IPS-NIHi7 (cell line): ENCODE measurements around the gene ARX.
A peak's percentile ranks its signal among the peaks of the same experiment; 100 is the strongest.

ENCODE experiments used
- DNase-seq: peaks from one replicate; pipeline ENCODE4 v3.0.0; 2012; ENCODE audit warnings: mixed read lengths; ENCODE audit errors: extremely low spot score

The ARX gene

GRCh38 chrX:25001808-25002660 is 13.7 kb downstream of the ARX start:
- DNase-seq = no peak

- no peak for DNase-seq
Measured at GRCh38 chrX:24999511-24999910, 16.3 kb downstream of the ARX start.

- peak; percentile 30 for DNase-seq
Measured at GRCh38 chrX:24996096-24996709, 19.6 kb downstream of the ARX start.

GRCh38 chrX:24993879-24994278 is 21.9 kb downstream of the ARX start:
- DNase-seq = peak; percentile 39

- DNase-seq = peak; percentile 66
Measured at GRCh38 chrX:24990535-24990934, 25.2 kb downstream of the ARX start.

GRCh38 chrX:24988314-24988713 is 27.5 kb downstream of the ARX start:
- DNase-seq = no peak

GRCh38 chrX:24987731-24988130 is 28.0 kb downstream of the ARX start:
- DNase-seq = no peak

- DNase-seq = no peak
Measured at GRCh38 chrX:24985120-24985519, 30.6 kb downstream of the ARX start.

- no peak for DNase-seq
Measured at GRCh38 chrX:24983931-24984330, 31.8 kb downstream of the ARX start.

GRCh38 chrX:24982306-24982965 is 33.3 kb downstream of the ARX start:
- DNase-seq = no peak

GRCh38 chrX:24981030-24981429 is 34.7 kb downstream of the ARX start:
- no peak for DNase-seq

- no peak for DNase-seq
Measured at GRCh38 chrX:24979081-24979480, 36.7 kb downstream of the ARX start.

GRCh38 chrX:24969812-24970211 is 46.0 kb downstream of the ARX start:
- DNase-seq = no peak

GRCh38 chrX:24965372-24965771 is 50.4 kb downstream of the ARX start:
- DNase-seq = no peak

- DNase-seq = peak; percentile 24
Measured at GRCh38 chrX:24963823-24964222, 51.9 kb downstream of the ARX start.

- no peak for DNase-seq
Measured at GRCh38 chrX:24961809-24962208, 54.0 kb downstream of the ARX start.

- no peak for DNase-seq
Measured at GRCh38 chrX:24956828-24957227, 58.9 kb downstream of the ARX start.

GRCh38 chrX:24955372-24955930 is 60.3 kb downstream of the ARX start:
- DNase-seq = no peak

- DNase-seq = no peak
Measured at GRCh38 chrX:24954732-24955131, 61.0 kb downstream of the ARX start.
